ENCODE results near the gene PEX13. TPM values are rescaled to one million over a fixed set of nuclear protein-coding genes. Genes with fewer than 3 reads are reported as not detected.

PEX13 gene
- total and polyA plus RNA-seq, 2 experiments from 2014 or later = 26.7 to 35.5 TPM

- Histone ChIP-seq H3K27me3 (no peaks in the 10 kb centered on the region), H3K9me3 (ENCODE audit: low read depth) (no peaks in the 10 kb centered on the region), H3K4me3 (no peak overlapping the region), H3K36me3 (peaks cover 20% of the 10 kb centered on the region), H3K27ac (no peak overlapping the region), H3K4me1 (ENCODE audit: low read depth) (no peaks in the 10 kb centered on the region)
- TF ChIP-seq CTCF (IDR thresholded peaks at IDR 0.05; ENCODE audit: low read depth, low read length) = no peak
- no peak for DNase-seq (ENCODE audit: low read depth in 1 of 2, low spot score in 1 of 2)
Measured at GRCh38 chr2:61042807-61043206, 25.3 kb downstream of the PEX13 start.

GRCh38 chr2:61044636-61045035, 27.1 kb downstream of the PEX13 start:
- H3K4me1 ChIP-seq (ENCODE audit: low read depth) = no peaks in the 10 kb centered on the region
- no peak overlapping the region for H3K27ac ChIP-seq
- H3K9me3 ChIP-seq (ENCODE audit: low read depth) = no peaks in the 10 kb centered on the region
- no peak for TF ChIP-seq CTCF (IDR thresholded peaks at IDR 0.05; ENCODE audit: low read depth, low read length)
- peaks cover 36% of the 10 kb centered on the region for H3K36me3 ChIP-seq
- H3K27me3 ChIP-seq = no peaks in the 10 kb centered on the region
- DNase-seq (ENCODE audit: low read depth in 1 of 2, low spot score in 1 of 2) = peak in 1 of 2 donors; percentile 17
- H3K4me3 ChIP-seq = no peak overlapping the region

DNA sequence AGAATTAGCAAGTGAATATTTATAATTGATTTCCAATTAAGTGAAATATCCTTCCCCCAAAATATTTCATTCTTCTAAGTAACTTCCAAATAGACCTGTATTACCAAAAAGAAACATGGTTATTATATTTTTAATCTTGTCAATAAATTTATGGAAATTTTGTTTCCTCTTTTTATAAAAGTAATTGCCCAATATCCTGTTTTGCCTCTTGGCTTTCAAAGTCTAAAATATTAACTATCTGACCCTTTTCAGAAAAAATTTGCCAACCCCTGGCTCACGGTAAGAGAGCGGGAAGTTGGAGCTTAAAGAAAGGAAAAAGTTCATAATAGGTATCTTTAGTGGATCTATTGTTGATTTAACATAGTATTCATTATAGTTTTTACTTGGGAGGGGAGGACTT, 27.7 kb downstream of the PEX13 start:
- Histone ChIP-seq H3K4me3 (no peak overlapping the region), H3K9me3 (ENCODE audit: low read depth) (no peaks in the 10 kb centered on the region), H3K36me3 (peaks cover 36% of the 10 kb centered on the region), H3K27ac (no peak overlapping the region), H3K4me1 (ENCODE audit: low read depth) (no peaks in the 10 kb centered on the region), H3K27me3 (no peaks in the 10 kb centered on the region)
- DNase-seq (ENCODE audit: low read depth in 1 of 2, low spot score in 1 of 2) = no peak
- TF ChIP-seq CTCF (IDR thresholded peaks at IDR 0.05; ENCODE audit: low read depth, low read length) = no peak

DNA sequence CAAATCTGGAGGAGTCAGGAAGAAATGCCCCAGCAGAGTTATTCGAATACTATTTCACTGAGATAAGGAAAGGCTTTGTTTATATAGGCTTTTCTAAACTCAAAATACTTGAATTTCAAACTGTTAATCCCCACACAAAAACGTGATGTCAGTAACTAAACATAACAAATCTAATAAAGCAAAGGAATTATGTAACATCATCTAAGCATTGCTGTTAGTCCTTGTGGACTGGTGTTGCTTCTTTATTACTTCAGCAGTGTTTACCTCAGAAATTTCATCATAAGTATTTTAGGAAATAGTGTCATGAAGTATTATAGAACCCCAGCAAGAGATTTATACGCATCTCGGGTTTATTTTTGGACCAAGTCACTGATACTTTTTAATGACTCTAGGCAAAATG, 28.5 kb downstream of the PEX13 start:
- no peak overlapping the region for H3K27ac ChIP-seq
- H3K36me3 ChIP-seq = peaks cover 39% of the 10 kb centered on the region
- TF ChIP-seq CTCF (IDR thresholded peaks at IDR 0.05; ENCODE audit: low read depth, low read length) = no peak
- H3K27me3 ChIP-seq = no peaks in the 10 kb centered on the region
- no peaks in the 10 kb centered on the region for H3K9me3 ChIP-seq (ENCODE audit: low read depth)
- no peaks in the 10 kb centered on the region for H3K4me1 ChIP-seq (ENCODE audit: low read depth)
- H3K4me3 ChIP-seq = no peak overlapping the region
- peak in 1 of 2 donors; percentile 9 for DNase-seq (ENCODE audit: low read depth in 1 of 2, low spot score in 1 of 2)

- Histone ChIP-seq H3K4me1 (ENCODE audit: low read depth) (no peaks in the 10 kb centered on the region), H3K4me3 (no peak overlapping the region), H3K36me3 (peaks cover 10% of the 10 kb centered on the region), H3K27ac (no peak overlapping the region), H3K9me3 (ENCODE audit: low read depth) (no peaks in the 10 kb centered on the region), H3K27me3 (no peaks in the 10 kb centered on the region)
- peak in 1 of 2 donors; percentile 27 for DNase-seq (ENCODE audit: low read depth in 1 of 2, low spot score in 1 of 2)
- TF ChIP-seq CTCF (IDR thresholded peaks at IDR 0.05; ENCODE audit: low read depth, low read length) = no peak
Measured at GRCh38 chr2:61055557-61055956, 38.0 kb downstream of the PEX13 start.

DNA sequence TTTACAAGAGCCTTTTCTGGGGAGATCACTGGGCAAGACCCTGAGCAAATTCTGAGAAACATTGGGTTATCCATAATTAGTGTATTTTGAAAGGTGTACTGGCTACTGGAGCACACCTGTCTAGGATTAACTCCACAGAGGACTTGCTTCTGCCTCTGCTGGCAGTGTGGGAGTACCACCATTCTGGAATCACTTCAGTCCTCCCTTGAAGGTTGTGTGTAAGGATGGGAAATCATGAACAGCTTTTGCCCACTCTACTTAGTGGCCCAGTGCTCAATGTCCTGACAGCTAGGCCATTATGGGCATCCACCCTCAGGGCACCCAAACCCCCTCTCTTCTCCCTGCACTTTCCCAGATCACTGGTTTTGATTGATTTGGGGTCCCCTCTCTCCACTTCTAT, 40.0 kb downstream of the PEX13 start:
- Histone ChIP-seq H3K36me3 (no peaks in the 10 kb centered on the region), H3K9me3 (ENCODE audit: low read depth) (no peaks in the 10 kb centered on the region), H3K27ac (no peak overlapping the region), H3K27me3 (no peaks in the 10 kb centered on the region), H3K4me3 (no peak overlapping the region), H3K4me1 (ENCODE audit: low read depth) (no peaks in the 10 kb centered on the region)
- no peak for DNase-seq (ENCODE audit: low read depth in 1 of 2, low spot score in 1 of 2)
- no peak for TF ChIP-seq CTCF (IDR thresholded peaks at IDR 0.05; ENCODE audit: low read depth, low read length)

Data from cardiac muscle cell (in vitro differentiated cells and primary cell).